GM23338 (cell line): Measurements from ENCODE around the gene TOM1.

Source experiments
- EZH2 ChIP-seq: fragments of 200-600 bp; sonication (generic); IDR thresholded peaks from one replicate; pipeline ENCODE4 v1.8.0; 2017; ENCODE audit warnings: antibody characterized with exemption, mild to moderate bottlenecking, low read depth; ENCODE audit not compliant: unreplicated experiment
- NANOG ChIP-seq: IDR thresholded peaks from 2 replicates; pipeline ENCODE4 v1.6.1; 2016; ENCODE audit warnings: antibody characterized with exemption, borderline replicate concordance
- POLR2AphosphoS5 ChIP-seq: IDR thresholded peaks from 2 replicates; pipeline ENCODE4 v1.6.1; 2016; ENCODE audit warnings: antibody characterized with exemption, low read depth
- TF ChIP-seq, protein P1 (sequence below), 2 experiments: fragments of 200-600 bp in 1 of 2; sonication (generic) in 1 of 2; conservative IDR thresholded peaks; 2 replicates each; pipeline versions ENCODE4 v1.5.1 to v1.6.1; 2016 to 2017; ENCODE audit warnings: antibody characterized with exemption in 2 of 2, low read depth in 2 of 2, mild to moderate bottlenecking in 2 of 2, moderate library complexity in 1 of 2
- TF ChIP-seq, protein P2 (sequence below): IDR thresholded peaks from 2 replicates; pipeline ENCODE4 v1.6.1; 2016; ENCODE audit warnings: antibody characterized with exemption
- TF ChIP-seq, protein P3 (sequence below): IDR thresholded peaks from one replicate; pipeline ENCODE4 v1.6.1; 2018; ENCODE audit warnings: antibody characterized with exemption; ENCODE audit not compliant: unreplicated experiment

DNA sequence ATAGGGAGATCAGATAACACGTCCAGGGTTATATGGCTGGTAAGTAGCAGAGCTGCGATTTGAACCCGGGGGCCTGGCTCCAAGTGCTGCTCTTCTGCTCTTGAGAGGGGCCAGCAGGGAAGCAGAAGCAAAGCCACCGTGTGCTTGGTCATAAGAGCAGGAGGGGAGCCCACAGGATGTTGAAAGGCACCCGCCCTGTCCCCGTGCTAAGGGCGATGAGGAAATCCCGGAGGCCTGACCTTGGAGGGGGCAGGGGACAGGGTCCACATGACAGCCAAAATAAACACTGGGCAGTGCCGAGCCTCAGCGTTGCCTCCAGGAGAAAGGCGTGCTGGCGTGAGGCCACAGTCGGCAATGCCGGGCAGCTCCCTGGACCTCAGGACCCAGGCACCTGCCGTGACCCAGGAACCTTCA is 28.8 kb downstream of the TOM1 start:
- TF ChIP-seq, protein P1, sequence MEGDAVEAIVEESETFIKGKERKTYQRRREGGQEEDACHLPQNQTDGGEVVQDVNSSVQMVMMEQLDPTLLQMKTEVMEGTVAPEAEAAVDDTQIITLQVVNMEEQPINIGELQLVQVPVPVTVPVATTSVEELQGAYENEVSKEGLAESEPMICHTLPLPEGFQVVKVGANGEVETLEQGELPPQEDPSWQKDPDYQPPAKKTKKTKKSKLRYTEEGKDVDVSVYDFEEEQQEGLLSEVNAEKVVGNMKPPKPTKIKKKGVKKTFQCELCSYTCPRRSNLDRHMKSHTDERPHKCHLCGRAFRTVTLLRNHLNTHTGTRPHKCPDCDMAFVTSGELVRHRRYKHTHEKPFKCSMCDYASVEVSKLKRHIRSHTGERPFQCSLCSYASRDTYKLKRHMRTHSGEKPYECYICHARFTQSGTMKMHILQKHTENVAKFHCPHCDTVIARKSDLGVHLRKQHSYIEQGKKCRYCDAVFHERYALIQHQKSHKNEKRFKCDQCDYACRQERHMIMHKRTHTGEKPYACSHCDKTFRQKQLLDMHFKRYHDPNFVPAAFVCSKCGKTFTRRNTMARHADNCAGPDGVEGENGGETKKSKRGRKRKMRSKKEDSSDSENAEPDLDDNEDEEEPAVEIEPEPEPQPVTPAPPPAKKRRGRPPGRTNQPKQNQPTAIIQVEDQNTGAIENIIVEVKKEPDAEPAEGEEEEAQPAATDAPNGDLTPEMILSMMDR (conservative IDR thresholded peaks at IDR 0.05; ENCODE audit: low read depth in 2 of 2) = no peak
- TF ChIP-seq, protein P2, sequence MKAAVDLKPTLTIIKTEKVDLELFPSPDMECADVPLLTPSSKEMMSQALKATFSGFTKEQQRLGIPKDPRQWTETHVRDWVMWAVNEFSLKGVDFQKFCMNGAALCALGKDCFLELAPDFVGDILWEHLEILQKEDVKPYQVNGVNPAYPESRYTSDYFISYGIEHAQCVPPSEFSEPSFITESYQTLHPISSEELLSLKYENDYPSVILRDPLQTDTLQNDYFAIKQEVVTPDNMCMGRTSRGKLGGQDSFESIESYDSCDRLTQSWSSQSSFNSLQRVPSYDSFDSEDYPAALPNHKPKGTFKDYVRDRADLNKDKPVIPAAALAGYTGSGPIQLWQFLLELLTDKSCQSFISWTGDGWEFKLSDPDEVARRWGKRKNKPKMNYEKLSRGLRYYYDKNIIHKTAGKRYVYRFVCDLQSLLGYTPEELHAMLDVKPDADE = no peak
- no peak for TF ChIP-seq POLR2AphosphoS5
- TF ChIP-seq EZH2 = no peak
- TF ChIP-seq, protein P3, sequence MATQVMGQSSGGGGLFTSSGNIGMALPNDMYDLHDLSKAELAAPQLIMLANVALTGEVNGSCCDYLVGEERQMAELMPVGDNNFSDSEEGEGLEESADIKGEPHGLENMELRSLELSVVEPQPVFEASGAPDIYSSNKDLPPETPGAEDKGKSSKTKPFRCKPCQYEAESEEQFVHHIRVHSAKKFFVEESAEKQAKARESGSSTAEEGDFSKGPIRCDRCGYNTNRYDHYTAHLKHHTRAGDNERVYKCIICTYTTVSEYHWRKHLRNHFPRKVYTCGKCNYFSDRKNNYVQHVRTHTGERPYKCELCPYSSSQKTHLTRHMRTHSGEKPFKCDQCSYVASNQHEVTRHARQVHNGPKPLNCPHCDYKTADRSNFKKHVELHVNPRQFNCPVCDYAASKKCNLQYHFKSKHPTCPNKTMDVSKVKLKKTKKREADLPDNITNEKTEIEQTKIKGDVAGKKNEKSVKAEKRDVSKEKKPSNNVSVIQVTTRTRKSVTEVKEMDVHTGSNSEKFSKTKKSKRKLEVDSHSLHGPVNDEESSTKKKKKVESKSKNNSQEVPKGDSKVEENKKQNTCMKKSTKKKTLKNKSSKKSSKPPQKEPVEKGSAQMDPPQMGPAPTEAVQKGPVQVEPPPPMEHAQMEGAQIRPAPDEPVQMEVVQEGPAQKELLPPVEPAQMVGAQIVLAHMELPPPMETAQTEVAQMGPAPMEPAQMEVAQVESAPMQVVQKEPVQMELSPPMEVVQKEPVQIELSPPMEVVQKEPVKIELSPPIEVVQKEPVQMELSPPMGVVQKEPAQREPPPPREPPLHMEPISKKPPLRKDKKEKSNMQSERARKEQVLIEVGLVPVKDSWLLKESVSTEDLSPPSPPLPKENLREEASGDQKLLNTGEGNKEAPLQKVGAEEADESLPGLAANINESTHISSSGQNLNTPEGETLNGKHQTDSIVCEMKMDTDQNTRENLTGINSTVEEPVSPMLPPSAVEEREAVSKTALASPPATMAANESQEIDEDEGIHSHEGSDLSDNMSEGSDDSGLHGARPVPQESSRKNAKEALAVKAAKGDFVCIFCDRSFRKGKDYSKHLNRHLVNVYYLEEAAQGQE = no peak
- no peak for TF ChIP-seq NANOG
